Panc1 (cell line): ENCODE results near the gene ATF6B.

Experiments used
- POLR2AphosphoS5 ChIP-seq: IDR thresholded peaks from 2 replicates; pipeline ENCODE4 v1.6.1; 2012; ENCODE audit warnings: mild to moderate bottlenecking, low read depth, low read length, moderate library complexity
- SIN3A ChIP-seq: IDR thresholded peaks from 2 replicates; pipeline ENCODE4 v1.6.1; 2012; ENCODE audit warnings: low read depth, mild to moderate bottlenecking, low read length, moderate library complexity, borderline replicate concordance; ENCODE audit not compliant: insufficient read depth
- TCF7L2 ChIP-seq: IDR thresholded peaks from 2 replicates; pipeline ENCODE4 v1.6.1; 2011; ENCODE audit warnings: mild to moderate bottlenecking, low read depth, low read length, inconsistent platforms
- TF ChIP-seq, protein P1 (sequence below): fragments of 450-650 bp; IDR thresholded peaks from 2 replicates; pipeline ENCODE4 v1.5.1; 2017; ENCODE audit warnings: mild to moderate bottlenecking
- TF ChIP-seq, protein P2 (sequence below), 2 experiments: IDR thresholded peaks; 2 replicates each; pipeline ENCODE4 v1.6.1; 2011 to 2012; ENCODE audit warnings: low read depth in 2 of 2, control low read depth in 1 of 2, low read length in 1 of 2, mild to moderate bottlenecking in 1 of 2, moderate library complexity in 1 of 2; ENCODE audit not compliant: insufficient read depth in 1 of 2

DNA sequence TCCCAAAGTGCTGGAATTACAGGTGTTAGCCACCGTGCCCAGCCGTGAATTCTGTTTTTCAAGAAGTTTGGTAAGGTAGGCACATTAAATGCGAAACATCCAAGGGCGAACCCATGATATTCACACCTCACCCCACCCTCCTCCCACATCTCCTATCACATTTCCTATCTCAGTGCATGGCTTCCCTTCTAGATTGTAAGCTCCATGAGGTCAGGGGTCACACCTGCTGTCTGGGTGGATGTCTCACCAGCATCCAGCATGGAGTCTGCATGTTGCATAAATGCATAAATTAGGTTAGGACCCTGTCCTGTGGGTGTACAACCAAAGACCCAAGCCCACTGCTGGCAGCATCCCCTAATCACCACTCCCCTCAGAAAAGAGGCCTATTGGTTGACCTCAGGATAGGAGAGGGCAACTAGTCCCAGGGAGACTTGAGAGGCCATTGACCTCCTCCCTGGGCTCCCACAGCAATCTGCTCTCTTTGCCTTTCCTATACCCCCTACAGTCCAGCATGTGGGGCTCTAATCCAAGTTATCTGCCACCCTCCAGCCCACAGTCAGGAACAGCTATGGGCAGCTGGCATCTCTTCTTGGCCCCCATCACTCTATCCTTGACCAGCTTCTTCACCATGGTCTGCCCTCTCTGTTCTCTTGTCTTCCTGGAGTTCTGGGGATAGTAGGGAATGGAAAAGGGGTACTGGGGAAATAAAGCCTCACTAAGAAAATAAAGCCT is 19.5 kb upstream of the ATF6B start:
- TF ChIP-seq TCF7L2 = no peak
- TF ChIP-seq, protein P1, sequence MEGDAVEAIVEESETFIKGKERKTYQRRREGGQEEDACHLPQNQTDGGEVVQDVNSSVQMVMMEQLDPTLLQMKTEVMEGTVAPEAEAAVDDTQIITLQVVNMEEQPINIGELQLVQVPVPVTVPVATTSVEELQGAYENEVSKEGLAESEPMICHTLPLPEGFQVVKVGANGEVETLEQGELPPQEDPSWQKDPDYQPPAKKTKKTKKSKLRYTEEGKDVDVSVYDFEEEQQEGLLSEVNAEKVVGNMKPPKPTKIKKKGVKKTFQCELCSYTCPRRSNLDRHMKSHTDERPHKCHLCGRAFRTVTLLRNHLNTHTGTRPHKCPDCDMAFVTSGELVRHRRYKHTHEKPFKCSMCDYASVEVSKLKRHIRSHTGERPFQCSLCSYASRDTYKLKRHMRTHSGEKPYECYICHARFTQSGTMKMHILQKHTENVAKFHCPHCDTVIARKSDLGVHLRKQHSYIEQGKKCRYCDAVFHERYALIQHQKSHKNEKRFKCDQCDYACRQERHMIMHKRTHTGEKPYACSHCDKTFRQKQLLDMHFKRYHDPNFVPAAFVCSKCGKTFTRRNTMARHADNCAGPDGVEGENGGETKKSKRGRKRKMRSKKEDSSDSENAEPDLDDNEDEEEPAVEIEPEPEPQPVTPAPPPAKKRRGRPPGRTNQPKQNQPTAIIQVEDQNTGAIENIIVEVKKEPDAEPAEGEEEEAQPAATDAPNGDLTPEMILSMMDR = no peak; the same call in 1 of the 2 replicates
- TF ChIP-seq, protein P2, sequence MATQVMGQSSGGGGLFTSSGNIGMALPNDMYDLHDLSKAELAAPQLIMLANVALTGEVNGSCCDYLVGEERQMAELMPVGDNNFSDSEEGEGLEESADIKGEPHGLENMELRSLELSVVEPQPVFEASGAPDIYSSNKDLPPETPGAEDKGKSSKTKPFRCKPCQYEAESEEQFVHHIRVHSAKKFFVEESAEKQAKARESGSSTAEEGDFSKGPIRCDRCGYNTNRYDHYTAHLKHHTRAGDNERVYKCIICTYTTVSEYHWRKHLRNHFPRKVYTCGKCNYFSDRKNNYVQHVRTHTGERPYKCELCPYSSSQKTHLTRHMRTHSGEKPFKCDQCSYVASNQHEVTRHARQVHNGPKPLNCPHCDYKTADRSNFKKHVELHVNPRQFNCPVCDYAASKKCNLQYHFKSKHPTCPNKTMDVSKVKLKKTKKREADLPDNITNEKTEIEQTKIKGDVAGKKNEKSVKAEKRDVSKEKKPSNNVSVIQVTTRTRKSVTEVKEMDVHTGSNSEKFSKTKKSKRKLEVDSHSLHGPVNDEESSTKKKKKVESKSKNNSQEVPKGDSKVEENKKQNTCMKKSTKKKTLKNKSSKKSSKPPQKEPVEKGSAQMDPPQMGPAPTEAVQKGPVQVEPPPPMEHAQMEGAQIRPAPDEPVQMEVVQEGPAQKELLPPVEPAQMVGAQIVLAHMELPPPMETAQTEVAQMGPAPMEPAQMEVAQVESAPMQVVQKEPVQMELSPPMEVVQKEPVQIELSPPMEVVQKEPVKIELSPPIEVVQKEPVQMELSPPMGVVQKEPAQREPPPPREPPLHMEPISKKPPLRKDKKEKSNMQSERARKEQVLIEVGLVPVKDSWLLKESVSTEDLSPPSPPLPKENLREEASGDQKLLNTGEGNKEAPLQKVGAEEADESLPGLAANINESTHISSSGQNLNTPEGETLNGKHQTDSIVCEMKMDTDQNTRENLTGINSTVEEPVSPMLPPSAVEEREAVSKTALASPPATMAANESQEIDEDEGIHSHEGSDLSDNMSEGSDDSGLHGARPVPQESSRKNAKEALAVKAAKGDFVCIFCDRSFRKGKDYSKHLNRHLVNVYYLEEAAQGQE (IDR thresholded peaks at IDR 0.05; ENCODE audit: insufficient read depth in 1 of 2, low read depth in 2 of 2, low read length in 1 of 2) = no peak
- no peak for TF ChIP-seq POLR2AphosphoS5
- TF ChIP-seq SIN3A = no peak
